GM18508 (cell line): ENCODE results near the gene NSUN3.
"Not testable (repeated sequence)": the region's sequence is repeated elsewhere in the genome, so short reads cannot be mapped to it uniquely, and the experiment has no call there.

Experiments
- ATAC-seq: cut with Tn5 transposase; IDR thresholded peaks from one replicate; pipeline ENCODE4 v1.9.1; 2021; ENCODE audit warnings: moderate number of reproducible peaks; ENCODE audit not compliant: insufficient read depth, unreplicated experiment

NSUN3 gene

DNA sequence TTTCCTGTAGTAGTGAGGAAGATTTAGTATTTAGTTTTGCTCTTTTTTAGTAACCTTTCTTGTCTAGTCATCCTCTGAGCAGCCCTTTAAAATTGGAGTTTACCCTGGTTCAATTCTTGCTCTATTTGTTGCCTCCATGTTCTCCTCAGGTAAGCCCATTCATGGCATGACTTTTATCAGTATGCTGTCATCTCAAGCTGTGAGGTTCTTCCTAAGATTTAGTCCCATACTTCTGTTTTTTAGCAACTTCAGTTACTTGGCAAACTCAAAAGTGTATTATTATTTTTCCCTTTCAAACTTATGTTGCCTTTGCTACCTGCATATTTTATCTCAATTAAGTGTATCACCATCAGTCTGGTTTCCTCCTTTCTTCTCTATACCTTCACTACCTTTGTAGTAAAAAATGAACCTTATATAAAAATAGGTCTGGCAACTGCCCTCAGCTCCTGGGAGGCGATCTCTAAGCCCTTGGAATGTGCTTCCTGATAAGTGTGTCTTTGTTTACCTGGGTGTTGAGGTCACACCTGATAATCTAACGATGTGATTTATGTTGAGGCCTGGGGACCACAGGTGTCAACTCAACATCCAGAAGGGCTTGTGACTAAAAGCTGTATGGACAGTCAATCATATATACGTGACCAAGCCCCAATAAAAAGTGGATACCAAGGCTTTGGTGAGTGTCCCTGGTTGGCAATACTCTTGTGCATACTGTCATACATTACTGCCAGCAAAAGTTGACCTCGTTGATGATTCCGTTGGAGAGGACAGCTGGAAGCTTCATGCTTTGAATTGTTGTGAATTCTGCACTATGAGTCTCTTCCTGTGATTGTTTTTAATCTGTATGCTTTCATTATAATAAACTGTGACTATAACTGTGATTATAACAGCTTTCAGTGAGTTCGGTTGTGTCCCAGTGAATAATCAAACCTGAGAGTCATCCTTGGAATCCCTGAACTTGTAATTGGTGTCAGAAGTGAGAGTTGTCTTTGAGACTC is 3.9 kb downstream of the NSUN3 start:
- ATAC-seq: no peak

- no peak for ATAC-seq
Observed at GRCh38 chr3:94069194-94069813, 6.4 kb downstream of the NSUN3 start.

- ATAC-seq: peak; percentile 78
Observed at GRCh38 chr3:94070341-94070911, 7.6 kb downstream of the NSUN3 start.

- ATAC-seq: peak; percentile 72
Observed at GRCh38 chr3:94071713-94072284, 8.9 kb downstream of the NSUN3 start.

- ATAC-seq: no peak
Observed at GRCh38 chr3:94076055-94076454, 13.2 kb downstream of the NSUN3 start.

GRCh38 chr3:94080552-94080951 is 17.7 kb downstream of the NSUN3 start:
- not testable (repeated sequence) for ATAC-seq

DNA sequence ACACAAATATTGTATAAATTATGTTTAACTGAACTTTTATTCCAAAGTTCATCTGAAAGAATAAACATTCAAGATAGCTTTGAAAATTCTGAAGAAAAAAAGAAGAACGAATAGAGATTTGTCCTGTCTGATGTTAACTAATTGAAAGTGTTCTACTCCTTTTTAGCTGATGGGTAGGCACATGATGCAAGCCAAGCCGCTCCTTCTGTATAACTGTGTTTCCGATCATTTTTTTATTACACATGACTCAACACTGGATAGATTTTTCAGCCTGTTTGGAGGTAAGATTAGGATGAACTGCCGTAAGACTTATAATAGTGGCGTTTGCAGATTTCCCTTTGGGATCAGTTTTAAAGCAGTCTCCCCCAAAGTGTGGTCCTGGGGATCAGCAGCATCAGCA is 19.0 kb downstream of the NSUN3 start:
- no peak for ATAC-seq

DNA sequence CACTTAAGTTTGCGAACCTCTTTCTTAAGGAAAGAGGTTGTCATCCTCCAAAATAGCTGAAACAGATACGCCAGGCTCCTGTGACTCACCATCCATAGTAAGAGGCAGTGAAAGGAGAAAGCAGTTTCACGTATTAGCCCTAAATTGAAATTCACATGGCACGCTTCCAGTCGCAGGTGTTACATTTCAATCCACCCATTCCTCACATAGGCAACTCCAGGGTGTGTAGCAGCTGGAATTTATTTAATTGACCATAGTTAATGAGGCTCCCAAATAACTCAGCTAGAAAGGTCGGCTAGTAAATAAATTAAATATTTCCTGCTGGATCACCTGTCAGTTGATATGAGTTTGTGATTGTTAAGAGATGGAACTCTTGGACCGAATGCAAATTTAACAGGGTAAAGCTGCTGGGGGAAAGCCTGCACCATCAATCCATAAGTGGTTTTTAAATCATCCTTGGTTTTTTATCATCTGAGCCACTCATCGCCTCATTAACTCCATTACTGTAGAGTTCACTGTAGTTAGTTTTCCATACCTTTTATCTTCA is 19.6 kb downstream of the NSUN3 start:
- ATAC-seq: no peak

DNA sequence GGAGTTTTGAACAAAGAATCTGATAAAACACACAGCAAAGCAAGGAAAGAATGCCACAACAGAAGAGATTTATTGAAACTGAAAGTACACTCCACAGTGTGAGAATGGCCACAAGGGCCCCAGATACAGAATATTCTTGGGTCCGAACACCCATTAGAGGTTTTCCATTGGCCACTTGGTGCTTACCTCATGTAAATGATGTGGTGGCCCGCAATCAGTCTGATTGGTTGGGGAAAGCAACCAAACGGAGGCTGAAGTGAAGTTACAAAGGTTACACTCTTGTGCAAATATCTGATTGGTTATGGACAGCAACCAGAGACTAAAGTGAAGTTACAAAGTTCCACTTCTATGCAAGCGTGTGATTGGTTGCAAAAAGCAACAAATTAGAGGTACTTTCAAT is 20.4 kb downstream of the NSUN3 start:
- ATAC-seq: peak; percentile 80

DNA sequence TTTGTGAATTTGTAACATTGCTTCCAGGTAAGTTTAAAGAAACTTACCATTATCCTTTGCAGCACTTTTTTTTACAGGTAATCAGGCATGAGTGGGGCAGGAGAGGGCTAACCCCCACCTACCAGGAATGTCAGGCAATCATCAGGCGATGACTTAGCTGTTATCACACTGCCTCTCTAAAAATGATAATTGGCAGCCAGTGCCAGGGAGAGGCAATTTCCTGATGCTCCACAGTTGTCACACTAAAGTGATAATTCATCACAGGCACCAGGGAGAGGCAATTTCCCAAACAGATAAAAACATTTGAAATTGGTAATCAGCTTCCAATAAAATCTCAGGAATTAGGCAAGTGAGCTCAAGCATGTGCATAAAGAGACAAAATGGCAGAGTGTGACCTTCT is 26.3 kb downstream of the NSUN3 start:
- ATAC-seq: no peak

DNA sequence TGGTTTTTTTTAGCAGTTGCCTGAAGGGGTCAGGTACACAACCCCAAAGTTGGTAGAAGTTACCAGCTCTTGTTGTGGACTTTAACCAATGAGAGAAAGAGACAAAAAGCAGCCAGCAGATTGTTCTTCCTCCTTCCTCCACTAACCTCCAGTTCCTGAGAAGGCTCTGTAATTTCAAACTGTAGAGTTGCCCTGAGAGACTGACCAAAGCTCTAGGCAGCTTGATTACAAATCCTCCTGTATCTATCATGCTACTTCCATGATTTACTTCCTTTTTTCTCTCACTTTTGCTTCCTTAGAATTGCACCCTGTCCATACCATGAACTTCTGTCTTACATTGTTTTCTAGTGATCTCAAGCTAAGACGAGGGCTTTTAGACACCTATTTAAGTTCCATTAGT is 29.2 kb downstream of the NSUN3 start:
- no peak for ATAC-seq

- ATAC-seq: no peak
Observed at GRCh38 chr3:94093151-94093550, 30.3 kb downstream of the NSUN3 start.

GRCh38 chr3:94095111-94095510 is 32.2 kb downstream of the NSUN3 start:
- no peak for ATAC-seq

DNA sequence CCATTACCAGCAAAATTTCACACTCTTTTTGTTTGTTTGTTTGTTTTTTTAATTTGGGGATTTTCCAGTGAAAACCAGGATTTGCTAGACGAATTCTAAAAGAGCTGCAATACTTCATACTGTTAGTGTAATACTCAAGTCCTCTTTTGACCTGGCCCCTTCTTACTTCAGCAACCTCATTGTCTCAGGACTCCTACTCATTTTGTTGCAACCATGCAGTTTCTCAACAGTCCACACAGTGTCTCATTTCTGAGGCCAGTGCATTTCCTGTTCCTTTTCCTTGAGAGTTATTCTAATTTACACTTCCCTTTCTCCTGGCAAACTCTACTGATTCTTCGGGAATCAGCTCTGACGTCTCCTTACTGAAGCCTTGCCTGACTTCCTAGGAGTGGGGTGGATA is 35.6 kb downstream of the NSUN3 start:
- ATAC-seq: no peak

DNA sequence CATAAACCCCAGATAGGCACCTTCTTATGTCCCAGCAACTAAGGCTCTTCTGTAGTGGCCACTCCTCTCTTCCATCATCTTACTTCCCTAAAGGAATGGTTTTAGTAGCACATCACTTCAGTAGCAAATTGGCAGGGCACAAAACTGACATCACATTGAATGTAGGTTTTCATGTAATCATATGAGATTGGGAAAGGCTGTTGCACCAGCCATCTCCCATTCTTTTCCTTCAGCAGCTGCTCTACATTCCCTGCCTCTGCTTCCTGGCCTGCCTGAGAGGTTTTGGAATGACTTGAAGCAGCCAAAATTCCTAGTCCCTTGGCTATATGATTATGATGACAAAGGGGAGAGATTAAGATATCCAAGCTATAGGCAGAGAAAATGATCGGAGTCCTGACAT is 36.5 kb downstream of the NSUN3 start:
- ATAC-seq: no peak

DNA sequence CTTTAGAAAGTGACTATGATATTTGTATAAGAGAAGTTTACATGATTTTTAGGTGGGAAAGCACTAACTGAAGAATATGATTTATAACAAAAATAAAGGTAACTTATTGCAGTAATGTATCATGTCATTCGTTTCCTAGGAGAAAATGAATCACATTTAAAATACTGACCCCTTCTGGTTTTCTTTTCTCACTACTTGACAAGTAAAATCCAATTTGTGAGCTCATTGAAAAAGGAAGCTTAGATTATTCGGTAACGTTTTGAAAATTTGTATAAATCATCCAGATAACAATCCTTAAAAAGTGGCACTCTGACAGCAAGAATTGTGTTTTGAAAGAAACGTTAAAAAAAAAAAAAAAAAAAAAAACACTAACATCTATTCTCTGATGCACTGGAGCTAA is 39.0 kb downstream of the NSUN3 start:
- ATAC-seq: no peak

- no peak for ATAC-seq
Observed at GRCh38 chr3:94106268-94106667, 43.4 kb downstream of the NSUN3 start.

GRCh38 chr3:94110232-94110631 is 47.4 kb downstream of the NSUN3 start:
- ATAC-seq: not testable (repeated sequence)

GRCh38 chr3:94110854-94111253 is 48.0 kb downstream of the NSUN3 start:
- ATAC-seq: no peak

DNA sequence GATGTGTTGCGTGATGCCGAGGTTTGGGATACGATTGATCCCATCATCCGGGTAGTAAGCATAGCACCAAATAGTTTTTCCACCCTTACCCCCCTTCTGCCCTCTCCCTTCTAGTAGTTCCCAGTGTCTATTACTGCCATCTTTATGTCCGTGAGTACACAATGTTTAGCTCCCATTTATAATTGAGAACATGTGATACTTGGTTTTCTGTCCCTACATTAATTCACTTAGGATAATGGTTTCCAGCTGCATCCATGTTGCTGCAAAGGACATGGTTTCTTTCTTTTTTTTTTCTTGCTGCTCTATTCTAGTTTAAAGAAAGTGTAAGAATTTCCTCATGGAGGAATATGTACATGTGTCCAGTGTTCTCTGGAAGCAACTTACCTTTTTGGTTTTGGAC is 51.8 kb downstream of the NSUN3 start:
- ATAC-seq: no peak

- no peak for ATAC-seq
Observed at GRCh38 chr3:94115482-94115881, 52.6 kb downstream of the NSUN3 start.
